AML-193 (cell line): ENCODE results near the gene SNX18.
"Not testable (repeated sequence)": the region's sequence is repeated elsewhere in the genome, so short reads cannot be mapped to it uniquely, and the experiment has no call there.

Experiments used
- DNase-seq, 2 experiments: peaks; one replicate each; lab custom pipeline; 2025; lab: John Stamatoyannopoulos, UW

The SNX18 gene

GRCh38 chr5:54520438-54520846, 2.9 kb downstream of the SNX18 start:
- DNase-seq = peak; percentile 65

GRCh38 chr5:54520940-54521339, 3.4 kb downstream of the SNX18 start:
- DNase-seq = no peak

GRCh38 chr5:54521856-54522479, 4.4 kb downstream of the SNX18 start:
- peak; percentile 27 for DNase-seq

GRCh38 chr5:54523534-54523933, 6.0 kb downstream of the SNX18 start:
- peak; percentile 18 to 26 for DNase-seq

- peak; percentile 52 to 67 for DNase-seq
Measured at GRCh38 chr5:54524082-54524481, 6.5 kb downstream of the SNX18 start.

- DNase-seq = no peak
Measured at GRCh38 chr5:54524704-54525103, 7.1 kb downstream of the SNX18 start.

- DNase-seq = no peak
Measured at GRCh38 chr5:54525261-54525660, 7.7 kb downstream of the SNX18 start.

GRCh38 chr5:54525692-54526091, 8.1 kb downstream of the SNX18 start:
- no peak for DNase-seq

- no peak for DNase-seq
Measured at GRCh38 chr5:54526604-54527288, 9.2 kb downstream of the SNX18 start.

GRCh38 chr5:54528633-54529209, 11.2 kb downstream of the SNX18 start:
- no peak for DNase-seq

GRCh38 chr5:54529565-54529964, 12.0 kb downstream of the SNX18 start:
- DNase-seq = peak in 1 of 2 experiments; percentile 16

- DNase-seq = no peak
Measured at GRCh38 chr5:54531546-54531945, 14.0 kb downstream of the SNX18 start.

- DNase-seq = no peak
Measured at GRCh38 chr5:54533541-54534190, 16.1 kb downstream of the SNX18 start.

GRCh38 chr5:54534191-54535004, 16.8 kb downstream of the SNX18 start:
- no peak for DNase-seq

GRCh38 chr5:54535149-54535844, 17.7 kb downstream of the SNX18 start:
- no peak for DNase-seq

- DNase-seq = not testable (repeated sequence)
Measured at GRCh38 chr5:54536375-54536774, 18.8 kb downstream of the SNX18 start.

- DNase-seq = not testable (repeated sequence)
Measured at GRCh38 chr5:54536861-54537260, 19.3 kb downstream of the SNX18 start.

GRCh38 chr5:54537725-54538124, 20.2 kb downstream of the SNX18 start:
- no peak for DNase-seq

- no peak for DNase-seq
Measured at GRCh38 chr5:54538156-54538555, 20.6 kb downstream of the SNX18 start.

- DNase-seq = peak; percentile 17 to 25
Measured at GRCh38 chr5:54539001-54539400, 21.4 kb downstream of the SNX18 start.

GRCh38 chr5:54540286-54540685, 22.7 kb downstream of the SNX18 start:
- no peak for DNase-seq
